GM12872 (cell line): ENCODE results near the gene SRRM2.

Experiments used
- CTCF ChIP-seq: IDR thresholded peaks from 3 replicates; pipeline ENCODE4 v1.5.1; 2011; ENCODE audit warnings: low read depth, mild to moderate bottlenecking, low read length, moderate library complexity; ENCODE audit not compliant: insufficient read depth

The SRRM2 gene

GRCh38 chr16:2736476-2737237, 15.8 kb upstream of the SRRM2 start:
- TF ChIP-seq CTCF, result no peak

DNA sequence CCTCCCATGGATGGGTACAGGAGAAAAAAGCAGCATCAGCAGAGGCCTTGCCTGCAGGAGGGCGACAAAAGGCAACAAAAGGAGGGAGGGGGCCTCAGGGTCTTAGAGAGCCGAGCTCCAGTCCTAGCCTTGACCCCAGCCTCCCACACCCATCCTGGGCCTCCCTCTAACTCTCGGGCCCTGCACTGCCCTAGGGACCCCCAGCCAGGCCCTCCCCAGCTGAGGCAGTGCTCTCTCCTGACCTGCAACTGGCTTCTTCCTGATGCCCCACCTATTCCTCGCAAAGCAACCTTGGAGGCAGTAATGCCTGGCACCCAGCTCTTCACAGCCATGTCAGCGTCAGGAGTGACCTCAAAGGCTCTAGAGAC, 15.2 kb upstream of the SRRM2 start:
- TF ChIP-seq CTCF, result no peak

GRCh38 chr16:2737895-2738418, 14.5 kb upstream of the SRRM2 start:
- no peak for TF ChIP-seq CTCF

GRCh38 chr16:2738615-2739014, 13.8 kb upstream of the SRRM2 start:
- no peak for TF ChIP-seq CTCF

GRCh38 chr16:2739625-2740430, 12.6 kb upstream of the SRRM2 start:
- no peak for TF ChIP-seq CTCF

DNA sequence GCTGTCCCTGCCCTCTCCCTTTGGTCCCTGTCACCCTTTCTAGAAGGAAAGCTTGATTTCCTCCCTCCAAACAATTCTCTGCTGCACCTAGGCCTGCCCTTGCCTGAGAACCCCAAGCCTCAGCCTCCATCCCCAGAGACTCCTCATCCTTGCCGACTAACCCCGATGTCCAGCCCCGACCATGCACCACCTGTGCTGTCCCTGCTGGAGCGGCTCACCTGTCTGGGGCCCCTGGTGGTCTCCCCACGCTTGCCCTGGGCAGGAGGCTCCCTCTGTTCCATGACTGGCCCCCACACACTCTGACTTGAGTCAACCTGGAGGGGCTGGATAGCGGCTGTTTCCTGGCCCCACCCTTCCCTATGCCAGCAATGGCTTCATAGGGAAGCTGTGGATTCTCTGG, 12.0 kb upstream of the SRRM2 start:
- TF ChIP-seq CTCF, result no peak

DNA sequence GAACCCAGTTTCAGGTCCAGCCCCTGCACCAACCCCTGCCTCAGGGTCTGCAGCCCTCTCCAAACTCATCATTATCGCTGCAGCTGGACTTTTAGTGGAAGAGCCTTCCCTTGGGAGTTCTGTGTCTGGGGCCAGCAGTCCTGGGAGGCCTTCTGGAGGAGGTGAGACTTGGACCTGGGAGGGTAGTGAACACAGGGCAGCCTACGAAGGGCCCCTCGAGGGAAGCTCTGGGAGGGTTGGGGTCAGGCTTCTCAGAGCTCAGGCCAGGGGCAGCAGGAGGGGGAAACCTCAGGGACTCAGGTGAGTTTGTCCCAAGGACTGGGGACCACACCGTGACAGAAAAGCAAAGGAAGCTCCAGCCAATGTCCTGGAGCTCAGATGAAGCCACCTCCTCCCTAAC, 11.3 kb upstream of the SRRM2 start:
- no peak for TF ChIP-seq CTCF
